IPS-18c (cell line): ENCODE results near the gene TRAIP.
"Not testable (repeated sequence)": the region's sequence is repeated elsewhere in the genome, so short reads cannot be mapped to it uniquely, and the experiment has no call there.

Source experiments
- H3K4me3 ChIP-seq: 2 replicates; pipeline ENCODE4 v1.7.0; 2013; ENCODE audit warnings: low read depth, mild to moderate bottlenecking, low read length, moderate library complexity; ENCODE audit not compliant: insufficient read depth
- H3K9me3 ChIP-seq: one replicate; pipeline ENCODE4 v1.6.1; 2013; ENCODE audit warnings: mild to moderate bottlenecking, low read length, moderate library complexity; ENCODE audit not compliant: control insufficient read depth, insufficient read depth

Gene TRAIP

GRCh38 chr3:49786357-49787181 lies 69.8 kb downstream of the TRAIP start, which contains the start of gene IP6K1:
TSS of gene IP6K1 (minus strand) at chr3:49786542. CDS start at chr3:49748040, 38,502 bp downstream.
- Histone ChIP-seq H3K4me3 (peak within 1 kb of the TSS; percentile 93), H3K9me3 (no peaks in the 10 kb centered on the region)

- Histone ChIP-seq H3K4me3 (peak overlapping the region; percentile 93), H3K9me3 (no peaks in the 10 kb centered on the region)
Measured at GRCh38 chr3:49785565-49786356, 70.6 kb downstream of the TRAIP start.

- not testable (repeated sequence) for H3K9me3 ChIP-seq, H3K4me3 ChIP-seq
Measured at GRCh38 chr3:49782277-49782676, 74.1 kb downstream of the TRAIP start.

- H3K9me3 ChIP-seq = no peaks in the 10 kb centered on the region
- H3K4me3 ChIP-seq = no peak overlapping the region
Measured at GRCh38 chr3:49781415-49782199, 74.8 kb downstream of the TRAIP start.

- not testable (repeated sequence) for H3K9me3 ChIP-seq, H3K4me3 ChIP-seq
Measured at GRCh38 chr3:49780975-49781365, 75.4 kb downstream of the TRAIP start.

- no peak overlapping the region for H3K4me3 ChIP-seq
- no peaks in the 10 kb centered on the region for H3K9me3 ChIP-seq
Measured at GRCh38 chr3:49780080-49780974, 76.0 kb downstream of the TRAIP start.

GRCh38 chr3:49779358-49780079 lies 76.8 kb downstream of the TRAIP start:
- Histone ChIP-seq H3K9me3 (no peaks in the 10 kb centered on the region), H3K4me3 (no peak overlapping the region)
